Globus pallidus (tissue), 1 donor: Measurements from ENCODE around the gene CFAP92.

Source experiments
- DNase-seq: peaks from one replicate; pipeline ENCODE4 v3.0.0-alpha.2; 2015; ENCODE audit warnings: low spot score

The CFAP92 gene

DNA sequence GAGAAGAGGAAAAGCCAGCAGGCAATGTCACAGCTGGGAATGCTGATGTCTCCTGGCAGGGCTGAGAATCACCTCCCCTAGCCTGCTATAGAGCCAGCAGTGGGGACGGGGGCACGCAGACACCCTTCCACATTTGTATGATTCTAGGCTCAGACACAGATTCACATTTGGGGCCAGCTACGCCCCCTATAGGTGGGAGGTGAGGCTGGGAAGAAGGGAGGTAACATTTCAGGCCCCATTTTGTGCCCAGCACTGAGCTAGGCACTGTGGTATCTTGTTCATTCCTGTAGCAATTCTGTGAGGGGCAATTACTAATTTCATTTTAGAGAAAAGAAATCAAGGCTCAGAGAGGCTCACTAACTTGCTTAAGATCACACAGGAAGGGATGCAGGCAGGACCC lies 130.3 kb downstream of the CFAP92 start:
- no peak for DNase-seq

DNA sequence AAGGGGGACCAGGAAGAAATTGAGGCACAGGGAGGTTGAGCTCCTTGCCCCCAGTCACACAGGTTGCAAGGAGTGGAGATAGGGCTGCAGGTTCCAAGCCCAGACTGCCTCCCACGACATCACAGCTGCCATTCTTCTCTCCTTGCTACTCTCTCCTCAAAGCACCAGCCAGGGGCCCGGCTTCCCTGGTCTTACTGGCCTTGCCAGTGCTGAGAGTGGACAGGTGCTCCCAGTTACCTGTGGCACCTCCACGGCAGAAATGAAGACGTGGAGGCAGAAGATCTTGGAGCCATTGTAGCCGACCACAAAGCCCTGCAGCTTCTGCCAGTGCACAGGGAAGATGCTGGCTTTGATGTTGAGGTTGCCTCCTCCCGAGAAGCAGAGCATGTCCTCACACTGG lies 132.4 kb downstream of the CFAP92 start:
- no peak for DNase-seq
